Stimulated activated CD4-positive, alpha-beta T cell treated with anti-CD3 and anti-CD28 coated beads, Interleukin-1b, Interleukin-23, amount 100 ng/mL, for 48 hours (primary cell): ENCODE measurements around the gene OR5AU1.
"Not testable (repeated sequence)": the region's sequence is repeated elsewhere in the genome, so short reads cannot be mapped to it uniquely, and the experiment has no call there.

Experiments
- DNase-seq: peaks from one replicate; pipeline ENCODE4 v3.0.0-alpha.2; 2020

The OR5AU1 gene

DNA sequence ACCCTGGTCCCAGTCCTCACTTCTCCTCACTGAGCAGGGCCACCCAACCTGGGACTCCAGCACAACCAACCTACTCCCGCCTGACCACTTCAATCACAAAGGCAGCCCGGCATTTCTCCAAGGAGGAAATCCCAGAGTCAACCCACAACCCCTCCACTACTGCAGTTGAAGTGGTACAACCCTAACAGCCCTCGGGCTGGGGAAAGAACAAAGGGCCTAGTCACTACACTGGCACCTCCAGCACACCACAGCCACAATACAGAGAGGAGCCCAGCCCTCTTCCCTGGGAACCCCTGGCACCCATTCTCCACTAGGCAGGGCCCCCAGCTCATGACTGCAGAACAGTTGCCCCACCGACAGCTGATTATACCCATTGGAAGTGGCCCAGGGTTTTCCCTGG, 13.7 kb upstream of the OR5AU1 start:
- DNase-seq, result no peak

DNA sequence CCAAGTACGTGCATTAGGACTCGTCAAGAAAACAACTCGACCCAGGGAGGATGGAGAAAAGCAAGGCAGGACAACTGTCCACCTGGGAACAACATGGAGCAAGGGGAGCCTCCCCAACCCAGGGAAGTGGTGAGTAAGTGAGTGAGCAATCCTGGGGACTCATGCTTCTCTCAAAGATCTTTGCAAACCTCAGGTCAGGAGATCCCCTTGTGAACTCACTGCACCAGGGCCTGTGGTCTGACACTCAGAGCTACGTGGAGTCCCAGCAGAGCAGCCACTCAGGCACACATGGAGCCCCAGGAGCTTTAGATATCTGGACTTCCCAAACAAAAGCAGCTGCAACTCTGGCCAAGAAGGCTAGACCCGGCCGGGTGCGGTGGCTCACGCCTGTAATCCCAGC, 12.2 kb upstream of the OR5AU1 start:
- DNase-seq, result no peak

- DNase-seq, result not testable (repeated sequence)
These were observed 9.8 kb upstream of the OR5AU1 start for GRCh38 chr14:21165670-21166069.

DNA sequence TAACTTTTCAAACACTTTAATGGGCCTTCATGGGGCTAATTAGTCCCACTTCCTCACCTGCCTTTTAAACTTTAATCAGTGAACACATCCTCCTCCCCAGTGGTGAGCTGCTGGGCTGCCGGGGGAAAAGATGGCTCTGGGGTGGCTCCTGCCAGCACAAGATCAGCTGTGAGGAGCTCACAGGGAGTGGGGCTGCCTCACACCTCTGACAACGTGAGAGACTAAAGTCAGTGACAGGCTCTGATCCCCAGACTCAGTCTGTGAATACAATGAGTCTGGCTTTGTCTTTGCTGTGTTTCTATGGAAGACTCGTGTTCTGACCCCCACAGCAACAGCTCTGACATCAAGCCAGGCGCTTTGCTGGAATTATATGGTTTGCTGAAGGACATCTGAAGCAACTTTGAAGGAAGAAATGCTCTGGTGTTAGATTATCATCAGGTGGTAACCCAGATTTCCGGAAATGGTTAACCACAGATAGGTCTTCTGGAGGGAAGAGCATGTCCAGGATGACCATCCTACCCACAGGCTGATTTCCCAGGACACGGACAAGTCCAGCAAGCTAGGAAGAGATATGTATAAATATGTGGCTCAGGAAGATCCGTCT, 9.2 kb upstream of the OR5AU1 start:
- not testable (repeated sequence) for DNase-seq

DNA sequence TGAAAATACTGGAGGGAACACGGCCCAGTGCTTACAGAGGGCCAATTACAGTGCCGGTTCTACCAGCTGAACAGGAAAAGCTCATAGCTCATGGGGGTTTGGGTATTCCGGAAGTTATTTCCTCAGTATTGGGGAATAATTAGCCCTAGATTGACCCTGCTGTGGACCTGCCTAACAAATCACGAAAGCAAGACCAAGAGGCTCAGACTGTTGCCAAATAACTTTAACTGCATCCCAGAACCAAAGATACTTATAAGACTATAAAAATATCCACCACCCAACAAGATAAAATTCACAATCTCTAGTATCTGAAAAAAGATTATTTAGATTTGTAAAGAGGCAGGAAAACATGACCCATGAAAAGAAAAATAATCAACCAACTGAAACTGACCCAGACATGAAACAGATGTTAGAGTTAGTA, 8.0 kb upstream of the OR5AU1 start:
- no peak for DNase-seq

DNA sequence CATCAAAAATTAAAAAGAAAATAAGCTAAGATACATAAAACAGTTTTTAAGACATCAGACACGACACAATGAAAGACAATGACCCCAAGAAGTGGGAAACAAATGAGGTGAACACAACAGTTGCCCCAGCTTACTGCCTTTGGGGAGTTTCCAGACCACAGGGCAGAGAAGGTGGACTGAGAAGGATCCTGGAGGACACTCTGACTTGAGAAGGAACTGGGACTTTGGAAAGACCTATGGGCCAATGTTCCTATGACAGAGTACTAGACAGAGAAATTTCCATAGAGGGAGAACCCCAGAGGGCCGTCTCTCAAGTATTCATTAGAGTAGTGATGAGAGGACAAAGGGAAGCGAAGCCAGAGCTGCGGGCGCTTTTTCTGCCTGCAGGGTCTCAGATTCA, 6.2 kb upstream of the OR5AU1 start:
- no peak for DNase-seq

- no peak for DNase-seq
These were observed 4.3 kb upstream of the OR5AU1 start for GRCh38 chr14:21160061-21160610.

- DNase-seq, result not testable (repeated sequence)
These were observed 2.3 kb upstream of the OR5AU1 start for GRCh38 chr14:21158175-21158574.

GRCh38 chr14:21149641-21150367, 6.1 kb downstream of the OR5AU1 start:
- no peak for DNase-seq

- DNase-seq, result no peak
These were observed 10.4 kb downstream of the OR5AU1 start for GRCh38 chr14:21145437-21145836.

- DNase-seq, result no peak
These were observed 13.5 kb downstream of the OR5AU1 start for GRCh38 chr14:21142357-21142756.

- no peak for DNase-seq
These were observed 19.8 kb downstream of the OR5AU1 start for GRCh38 chr14:21136024-21136423.

GRCh38 chr14:21133901-21134300, 22.0 kb downstream of the OR5AU1 start:
- DNase-seq, result no peak

DNA sequence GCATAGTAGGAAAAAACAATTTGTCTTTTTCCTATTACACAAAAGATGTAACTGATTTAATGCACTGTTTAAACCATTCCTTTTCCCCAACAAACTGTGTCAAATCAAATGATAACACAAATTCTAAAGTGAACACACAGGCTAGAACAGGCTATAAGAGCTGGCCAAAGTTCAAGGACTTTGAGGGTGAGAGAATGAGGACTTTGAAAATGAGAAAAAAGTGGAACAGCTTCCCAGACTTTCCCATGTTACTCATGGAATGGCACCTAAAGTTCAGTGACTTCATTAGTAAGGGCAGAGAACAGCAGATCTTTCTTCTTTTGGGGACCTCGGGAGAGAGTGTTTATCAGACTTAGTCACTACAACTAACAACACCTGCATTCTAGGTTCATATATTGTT, 32.4 kb downstream of the OR5AU1 start:
- no peak for DNase-seq

DNA sequence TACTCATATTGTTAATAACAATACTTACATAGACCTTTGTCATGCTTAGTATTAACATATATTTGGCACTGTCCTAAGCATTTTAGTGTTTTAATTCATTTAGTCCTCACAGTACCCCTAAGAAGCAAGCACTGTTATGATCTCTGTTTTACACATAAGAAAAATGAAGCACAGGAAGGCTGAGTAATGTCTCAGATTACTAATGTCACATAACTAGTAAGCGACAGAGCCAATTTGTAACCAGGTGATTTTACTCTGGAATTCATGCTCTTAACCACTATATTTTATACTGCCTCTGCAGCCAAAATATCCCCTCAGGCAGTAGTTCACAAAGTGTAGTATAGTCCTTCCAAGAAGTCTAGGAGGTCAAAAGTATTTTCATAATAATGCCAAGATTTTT, 34.7 kb downstream of the OR5AU1 start:
- no peak for DNase-seq

GRCh38 chr14:21120686-21121085, 35.2 kb downstream of the OR5AU1 start:
- no peak for DNase-seq

DNA sequence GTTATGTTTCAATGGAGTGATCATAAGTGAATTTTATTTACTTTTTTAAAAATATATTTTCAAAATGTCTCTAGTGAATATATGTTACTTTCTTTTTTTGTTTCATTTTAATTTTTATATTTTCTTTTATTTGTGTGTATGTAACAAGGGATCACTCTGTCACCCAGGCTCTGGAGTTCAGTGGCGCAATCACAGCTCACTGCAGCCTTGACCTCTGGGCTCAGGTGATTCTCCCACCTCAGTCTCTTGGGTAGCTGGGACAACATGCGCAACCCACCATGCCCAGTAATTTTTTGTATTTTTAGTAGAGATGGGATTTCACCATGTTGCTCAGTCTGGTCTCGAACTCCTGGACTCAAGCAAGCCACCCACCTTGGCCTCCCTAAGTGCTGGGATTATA, 36.9 kb downstream of the OR5AU1 start:
- DNase-seq, result no peak

- no peak for DNase-seq
These were observed 42.5 kb downstream of the OR5AU1 start for GRCh38 chr14:21113369-21113768.

DNA sequence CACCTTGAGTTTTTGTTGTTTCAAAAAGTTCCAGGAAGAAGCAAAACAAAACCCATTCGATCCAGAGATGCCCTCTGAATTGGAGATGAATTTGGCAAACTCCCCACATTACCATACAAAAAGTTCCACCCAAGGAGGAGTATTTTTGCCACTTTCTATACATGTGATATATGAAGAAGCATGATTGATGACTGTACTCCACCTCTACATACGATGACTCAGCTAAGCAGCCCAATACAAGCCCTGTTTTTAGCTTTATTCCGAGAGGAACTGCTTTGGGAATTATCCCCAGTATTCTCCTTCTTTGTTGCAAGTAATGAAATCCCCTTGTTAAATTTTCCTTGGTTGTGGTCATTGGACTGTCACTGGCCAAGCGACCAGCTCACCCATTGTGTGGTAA, 43.6 kb downstream of the OR5AU1 start:
- DNase-seq, result no peak

GRCh38 chr14:21109377-21110138, 46.3 kb downstream of the OR5AU1 start:
- peak; percentile 78 for DNase-seq

- no peak for DNase-seq
These were observed 47.1 kb downstream of the OR5AU1 start for GRCh38 chr14:21108791-21109190.

- no peak for DNase-seq
These were observed 48.5 kb downstream of the OR5AU1 start for GRCh38 chr14:21107283-21107800.

DNA sequence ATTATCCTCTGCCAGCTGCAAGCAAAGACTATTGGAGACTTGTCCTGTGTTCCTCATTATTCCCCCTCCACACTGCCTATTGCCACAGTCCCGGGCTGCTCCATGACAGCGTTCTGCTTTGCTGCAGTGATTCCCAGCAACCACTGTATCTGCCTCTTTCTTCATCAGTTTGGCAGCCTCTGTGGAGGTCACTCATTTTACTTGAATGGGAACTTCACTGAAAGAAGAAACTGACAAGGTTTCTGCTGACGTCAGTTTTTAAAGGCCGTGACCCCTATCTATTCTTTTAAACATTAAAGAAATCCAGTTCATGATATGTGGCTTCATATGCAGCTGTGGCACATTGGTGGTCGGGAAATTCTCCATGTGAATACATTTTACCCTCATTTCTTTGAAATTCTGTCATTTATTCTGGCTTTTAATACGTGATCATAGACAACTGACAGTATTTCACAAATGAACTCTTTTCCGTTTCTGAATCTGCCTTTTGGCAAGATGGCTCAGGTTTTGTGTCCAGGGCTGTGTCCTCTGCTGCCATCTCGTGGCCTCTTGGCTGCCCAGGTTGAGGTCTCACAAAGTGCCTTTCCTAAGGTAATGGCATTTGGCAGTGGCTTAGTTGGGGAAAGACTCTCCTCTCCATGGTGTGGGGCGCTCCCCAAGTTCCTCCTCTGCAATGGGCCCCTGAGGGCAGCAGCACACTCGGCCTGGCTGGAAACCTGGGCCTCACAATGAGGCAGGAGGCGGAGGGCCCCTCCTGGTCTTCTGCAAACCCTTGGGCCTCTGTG, 49.2 kb downstream of the OR5AU1 start:
- DNase-seq, result peak; percentile 80
